Middle frontal gyrus (tissue), 1 donor: ENCODE data around the gene AVPR2.

ENCODE experiments used
- DNase-seq: peaks from one replicate; pipeline ENCODE4 v3.0.0-alpha.2; 2015; ENCODE audit warnings: low spot score; ENCODE audit errors: extremely low spot score

AVPR2 gene

DNA sequence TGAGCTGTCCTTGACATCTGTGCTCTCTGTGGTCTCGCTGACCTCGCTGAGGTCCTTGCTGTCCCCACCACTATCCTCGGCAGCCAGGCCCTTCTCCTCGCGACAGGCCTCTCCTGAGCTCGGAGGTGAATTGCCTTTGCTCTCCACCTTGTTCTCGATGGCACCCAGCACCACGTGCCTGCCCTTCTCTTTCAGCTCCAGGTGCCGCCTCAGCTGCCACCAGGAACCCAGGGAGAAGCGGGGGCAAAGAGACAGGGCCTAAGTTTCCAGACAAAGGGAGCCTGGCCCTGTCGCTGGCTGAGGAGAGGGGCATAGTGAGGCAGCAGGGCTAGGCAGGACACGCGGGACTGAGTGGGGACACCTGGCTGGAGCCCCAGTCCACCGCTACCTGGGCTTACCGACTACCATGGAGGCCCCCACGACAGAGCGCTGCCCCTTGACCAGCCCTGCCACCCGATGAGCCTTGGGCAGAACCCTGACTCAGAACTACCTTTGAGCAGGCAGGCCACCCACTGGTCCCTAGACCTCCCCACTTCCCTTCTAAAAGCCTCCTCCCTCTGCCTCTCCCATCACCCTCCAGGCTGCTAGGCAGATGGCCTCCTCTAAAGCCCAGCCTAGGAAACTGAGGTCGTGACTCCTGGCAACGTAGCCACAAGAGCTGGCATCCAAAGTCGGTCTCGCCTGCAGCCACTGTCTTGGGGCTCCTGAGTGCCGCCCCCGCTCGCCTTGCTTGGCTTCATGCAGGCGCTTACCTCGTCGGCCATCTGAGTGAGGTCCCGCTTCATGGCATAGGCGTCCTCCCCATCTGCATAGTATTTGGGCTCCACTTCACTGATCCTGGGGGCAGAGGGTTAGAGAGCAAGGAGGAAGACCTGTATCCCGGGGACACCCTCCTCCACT, 25.8 kb downstream of the AVPR2 start:
- no peak for DNase-seq

DNA sequence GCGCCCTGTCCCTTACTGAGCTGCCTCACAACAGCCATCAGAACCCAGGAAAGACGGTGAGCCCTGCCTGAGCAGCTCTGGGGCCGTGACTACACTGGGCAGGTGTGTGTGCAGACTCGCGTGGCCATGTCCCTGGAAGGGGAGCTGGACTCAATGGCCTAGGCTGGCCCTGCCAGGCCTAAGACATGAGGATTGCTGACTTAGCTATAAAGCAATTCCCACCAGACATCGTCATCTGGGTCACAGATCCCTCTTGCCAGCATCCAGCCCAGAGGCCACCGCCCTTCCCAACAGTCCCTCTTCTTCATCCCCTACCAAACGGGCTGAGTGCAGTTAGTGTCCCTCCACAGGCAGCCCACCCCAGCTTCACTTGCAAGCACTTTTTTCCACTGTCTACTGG, 26.7 kb downstream of the AVPR2 start:
- no peak for DNase-seq

DNA sequence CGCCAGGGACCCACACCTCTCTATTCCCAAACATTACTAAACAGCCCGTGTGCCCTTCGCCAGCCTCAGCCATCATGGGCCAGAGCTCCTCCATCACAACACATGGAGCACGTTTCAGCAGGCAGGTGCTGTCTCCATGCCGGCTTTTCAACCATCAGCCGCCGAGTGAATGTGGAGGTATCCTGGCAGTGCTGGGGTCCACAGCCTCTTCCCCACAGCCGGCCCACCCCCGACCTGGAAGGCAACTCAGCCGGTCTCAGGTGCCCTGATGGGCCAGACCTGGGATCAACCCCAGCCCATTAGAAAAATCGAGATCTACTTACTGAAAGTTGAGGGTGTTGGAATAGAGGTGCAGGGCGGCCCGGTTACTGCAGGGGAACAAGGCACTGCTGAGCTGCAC, 27.3 kb downstream of the AVPR2 start:
- no peak for DNase-seq

DNA sequence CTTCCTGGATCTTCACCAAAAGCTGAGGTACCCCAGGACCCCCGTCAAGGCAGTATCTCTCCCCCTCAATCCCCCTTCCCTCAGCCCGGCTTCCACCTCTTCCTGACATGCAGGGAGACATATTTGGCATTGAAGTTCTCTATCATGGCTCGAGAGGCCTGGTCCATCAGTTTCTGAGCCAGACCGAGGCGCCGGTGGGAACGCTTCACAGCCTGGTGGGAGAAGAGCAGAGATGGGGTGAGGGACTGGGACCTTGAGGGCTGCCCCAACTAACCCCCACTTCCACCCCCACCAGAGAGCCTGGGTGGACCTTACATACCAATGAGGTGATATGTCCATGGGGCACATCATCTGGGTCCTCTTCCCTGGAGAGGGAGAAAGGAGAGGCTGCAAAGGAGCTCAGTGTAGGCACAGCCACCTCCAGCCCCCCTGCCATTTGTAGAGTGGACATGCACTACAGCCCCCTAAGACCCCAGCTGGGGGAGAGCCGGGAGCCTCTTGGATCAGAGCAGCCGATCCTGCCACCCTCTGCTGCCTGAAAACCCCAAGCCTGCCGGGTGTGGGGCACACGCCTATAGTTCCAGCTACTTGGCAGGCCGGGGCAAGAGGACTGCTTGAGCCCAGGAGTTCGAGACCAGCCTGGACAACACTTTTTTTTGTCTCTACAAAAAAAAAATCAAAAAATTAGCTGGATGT, 27.9 kb downstream of the AVPR2 start:
- no peak for DNase-seq

DNA sequence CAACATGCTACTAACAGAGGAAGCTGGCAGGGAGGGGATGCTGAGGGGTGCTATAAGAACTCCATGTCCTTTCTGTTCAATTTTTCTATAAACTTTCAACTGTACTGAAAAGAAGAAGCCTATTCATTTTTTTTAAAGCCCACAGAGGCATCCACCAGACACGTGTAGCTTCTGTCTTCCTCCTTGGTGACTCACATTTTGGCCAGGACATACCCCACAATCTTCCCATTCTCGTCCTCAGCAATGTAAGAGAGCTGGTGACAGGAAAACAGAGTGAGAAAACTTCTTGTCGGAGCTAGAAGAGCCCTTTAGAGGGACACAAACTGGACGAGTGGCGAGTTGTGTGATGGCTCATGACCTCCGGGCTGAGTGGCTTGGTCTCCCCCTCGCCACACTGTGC, 29.3 kb downstream of the AVPR2 start:
- no peak for DNase-seq

DNA sequence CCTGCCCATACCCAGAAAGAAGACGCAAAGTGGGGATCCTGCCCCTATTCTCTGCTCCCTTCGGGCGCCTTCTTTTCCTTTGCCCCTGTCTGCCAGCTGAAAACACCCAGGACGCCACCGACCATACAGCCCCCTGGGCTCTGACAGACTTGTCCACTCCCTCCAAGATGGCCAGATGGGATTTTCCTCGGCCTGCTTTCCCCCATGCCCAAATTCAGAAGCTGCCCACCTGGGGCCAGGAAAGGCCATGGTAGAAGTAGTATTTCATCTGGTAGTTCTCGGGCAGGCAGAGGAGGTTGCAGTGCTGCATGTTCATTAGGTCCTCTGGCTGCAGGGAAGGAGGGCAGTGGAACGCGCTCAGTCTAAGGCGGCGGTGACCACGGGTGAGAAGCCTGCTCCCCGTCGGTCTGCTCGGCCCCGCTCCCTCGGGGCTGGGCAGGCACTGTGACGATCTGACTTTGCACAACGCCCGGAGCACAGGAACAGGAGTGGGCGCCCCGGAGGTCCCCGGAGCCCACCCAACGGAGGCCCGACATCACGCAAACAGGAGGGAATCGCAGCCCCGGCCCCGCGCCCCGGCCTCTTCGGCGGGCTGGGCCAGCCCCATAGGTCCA, 29.8 kb downstream of the AVPR2 start:
- DNase-seq: no peak

DNA sequence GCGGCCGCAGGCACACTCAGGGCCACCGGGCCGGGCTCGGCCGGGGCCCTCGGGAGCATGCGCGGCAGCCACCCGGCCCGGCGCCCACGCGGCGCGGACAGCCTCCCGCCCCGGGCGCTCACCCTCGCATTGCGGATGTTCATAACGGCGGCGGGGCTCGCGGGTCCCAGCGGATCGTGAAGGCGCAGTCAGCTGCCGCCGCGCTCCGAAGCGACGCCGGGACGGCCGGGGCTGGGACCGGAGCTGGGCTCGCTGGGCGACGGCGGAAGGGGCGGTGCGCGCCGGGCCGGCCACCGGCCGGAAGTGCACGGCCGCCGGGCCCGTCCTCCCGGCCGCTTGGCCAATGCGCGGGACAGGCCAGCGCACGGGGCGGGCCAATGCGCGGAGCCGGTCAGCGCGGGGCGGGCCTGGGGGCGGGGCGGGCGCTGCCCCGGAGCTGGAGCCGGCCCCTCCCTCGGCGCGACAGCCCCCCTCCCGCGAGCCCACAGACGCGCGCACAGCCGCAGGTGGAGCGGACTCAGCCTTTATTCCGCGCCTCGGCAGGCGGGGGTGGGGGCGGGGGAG, 30.4 kb downstream of the AVPR2 start, which contains the start of gene NAA10:
NAA10 (minus strand) TSS at position 276 of the 564 bp plus-strand sequence; CDS start at position 143, 133 bp downstream.
- peak; percentile 28 for DNase-seq

DNA sequence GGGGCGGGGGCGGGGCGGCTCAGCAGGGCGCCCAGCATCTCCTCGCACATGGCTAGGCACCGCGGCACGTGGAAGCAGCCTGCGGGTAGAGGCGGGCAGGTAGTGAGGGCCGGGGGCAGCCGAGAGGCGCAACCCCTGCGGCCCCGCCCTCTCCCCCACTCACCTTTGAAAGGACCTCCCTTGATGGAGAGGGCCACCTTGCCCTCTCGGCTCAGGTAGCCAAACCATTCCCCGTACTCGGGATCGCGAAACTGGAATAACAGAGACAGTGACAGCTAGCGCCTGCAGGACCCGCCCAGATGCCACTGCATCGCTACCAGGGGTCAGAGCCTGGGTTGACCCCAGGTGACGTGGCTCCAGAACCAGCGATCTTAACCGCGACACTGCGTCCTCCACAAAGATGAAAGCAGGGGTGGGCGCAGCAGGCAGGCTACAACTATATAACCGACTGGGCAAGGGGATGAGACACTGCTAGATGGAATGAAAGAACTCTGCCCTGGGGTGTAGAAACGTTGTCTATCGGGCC, 30.9 kb downstream of the AVPR2 start:
- no peak for DNase-seq

DNA sequence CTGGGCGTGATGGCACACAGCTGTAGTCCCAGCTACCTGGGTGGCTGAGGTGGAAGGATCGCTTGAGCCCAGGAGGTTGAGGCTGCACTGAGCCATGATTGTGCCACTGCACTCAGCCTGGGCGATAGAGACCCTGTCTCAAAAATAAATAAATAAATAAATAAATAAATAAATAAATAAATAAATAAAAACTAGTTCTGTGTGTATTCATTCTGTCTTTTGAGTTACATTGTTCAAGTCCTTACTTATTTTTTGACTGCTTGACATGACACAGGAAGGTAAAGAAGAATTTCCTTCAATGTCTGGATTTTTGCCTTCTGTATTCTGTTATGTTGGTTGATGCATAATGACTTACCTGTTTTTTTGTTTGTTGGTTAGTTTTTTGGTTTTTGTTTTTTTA, 32.6 kb downstream of the AVPR2 start:
- no peak for DNase-seq

DNA sequence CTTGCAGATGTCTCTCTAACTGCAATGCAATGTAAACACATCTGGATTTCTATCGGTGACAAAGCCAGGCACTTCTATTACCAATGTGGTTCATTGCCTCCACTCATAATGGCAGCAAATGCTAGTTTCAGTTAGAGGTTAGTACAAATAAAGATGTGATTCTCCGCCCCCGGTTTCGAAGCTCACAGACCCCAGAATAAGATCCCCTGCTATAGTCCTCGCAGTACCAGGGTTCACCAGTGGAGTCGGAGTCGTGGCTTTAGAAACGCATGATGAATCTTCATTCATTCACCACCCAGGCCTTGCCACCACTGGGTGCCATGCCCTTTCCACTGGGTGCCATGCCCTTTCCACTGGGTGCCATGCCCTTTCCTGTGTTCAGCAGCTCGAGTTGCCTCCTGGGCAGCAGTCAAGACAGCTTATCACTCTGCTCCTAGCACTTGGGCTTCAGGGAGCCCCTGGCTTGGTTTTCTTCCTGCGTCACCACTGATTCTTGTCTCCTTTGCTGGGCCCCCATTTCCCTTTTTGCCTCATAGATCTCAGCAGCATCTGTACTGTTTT, 33.8 kb downstream of the AVPR2 start:
- no peak for DNase-seq

DNA sequence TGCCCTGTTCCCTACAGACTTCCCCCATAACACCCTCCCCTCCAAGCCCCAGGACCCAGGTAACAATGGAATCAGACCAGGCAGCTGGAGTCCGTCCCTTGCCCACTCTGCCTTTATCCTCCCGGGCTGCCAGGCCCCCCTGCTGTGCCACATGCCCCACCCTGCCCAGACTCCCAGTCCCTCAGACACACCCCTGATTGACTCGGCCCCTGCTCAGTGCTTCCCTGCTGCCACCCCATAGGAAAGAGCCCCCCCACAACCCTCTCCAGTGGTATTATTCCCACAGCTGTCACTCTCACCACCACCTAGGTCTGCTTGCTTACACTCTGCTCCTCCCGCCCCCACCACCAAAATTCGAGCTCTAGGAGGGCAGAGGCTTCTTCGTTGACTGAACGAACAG, 35.1 kb downstream of the AVPR2 start:
- DNase-seq: no peak

DNA sequence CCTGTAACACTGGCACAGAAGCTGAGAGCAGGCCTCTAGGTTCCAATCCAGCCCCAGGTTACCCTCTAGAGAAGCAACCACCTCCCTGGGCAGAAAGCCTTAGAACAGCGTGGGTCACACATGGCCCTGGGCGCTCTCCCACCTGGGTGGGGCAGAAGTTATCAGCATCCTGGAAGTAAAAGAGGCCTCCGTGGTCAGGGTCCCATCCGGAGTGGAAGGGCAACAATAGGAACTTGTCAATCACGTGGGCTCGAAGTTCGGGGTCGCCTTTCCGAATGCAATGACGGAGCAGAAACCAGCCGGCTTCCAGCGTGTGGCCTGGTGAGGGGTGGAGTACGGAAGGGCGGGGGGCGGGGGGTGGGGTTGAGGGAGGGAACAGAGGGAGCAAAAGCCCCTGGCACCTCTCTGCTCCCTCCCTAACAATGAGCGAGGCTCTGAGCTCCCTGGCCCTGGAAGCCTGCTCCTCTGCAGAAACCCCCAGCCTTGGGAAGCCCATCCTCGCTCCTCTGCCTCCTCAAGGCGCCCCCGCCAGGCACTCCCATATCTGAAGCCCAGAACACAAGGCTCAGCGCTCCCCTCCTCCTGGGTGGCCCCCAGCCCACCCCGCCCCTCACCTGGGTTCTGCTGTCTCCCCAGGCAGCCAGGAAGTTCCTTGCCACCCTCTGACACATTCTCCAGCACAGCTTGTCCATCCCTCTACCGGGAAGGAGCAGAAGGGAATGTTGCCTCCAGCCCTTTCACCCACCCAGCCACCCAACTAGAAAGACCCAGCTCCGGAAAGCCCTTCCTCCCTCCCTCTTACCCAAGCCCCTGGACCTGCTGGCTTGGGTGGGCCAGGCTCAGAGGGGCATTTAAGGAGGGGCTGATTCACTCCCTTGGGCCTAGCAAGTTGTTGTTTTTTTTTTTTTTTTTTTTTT, 37.1 kb downstream of the AVPR2 start:
- no peak for DNase-seq

DNA sequence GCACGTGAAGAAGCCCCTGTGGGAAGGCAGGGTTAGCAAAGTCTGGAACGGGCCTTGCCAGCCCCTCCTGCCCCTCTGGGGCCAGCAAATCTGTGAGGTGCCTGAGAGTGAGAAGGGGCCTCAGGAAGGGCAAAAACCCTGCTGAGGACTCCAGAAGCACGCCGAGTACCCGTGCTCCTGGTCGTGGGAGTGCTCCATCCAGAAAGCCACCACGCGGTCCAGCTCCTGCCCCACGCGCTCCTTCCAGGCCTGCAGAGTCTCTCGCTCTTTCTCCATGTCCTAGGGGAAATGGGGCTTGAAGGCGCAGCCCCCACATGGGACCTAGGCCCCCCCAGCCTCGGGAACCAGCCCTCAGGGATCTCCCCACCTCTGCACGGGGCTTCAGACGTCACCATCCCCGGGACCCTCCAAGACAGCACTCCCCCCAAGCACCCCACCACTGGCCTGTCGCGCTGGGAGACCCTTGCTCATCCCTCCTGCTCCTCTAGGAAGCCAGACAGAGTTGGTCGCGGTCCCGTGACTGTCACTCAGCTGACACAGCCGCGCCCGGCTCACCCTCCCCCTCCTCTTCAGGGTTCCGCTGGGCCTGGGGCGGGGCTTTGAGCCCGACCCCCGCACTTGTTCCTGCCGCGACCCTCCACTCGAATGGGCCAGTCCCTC, 39.8 kb downstream of the AVPR2 start, which contains the start of gene RENBP:
RENBP (minus strand) TSS at position 504 of the 660 bp plus-strand sequence; CDS start at position 471, 33 bp downstream.
- no peak for DNase-seq

DNA sequence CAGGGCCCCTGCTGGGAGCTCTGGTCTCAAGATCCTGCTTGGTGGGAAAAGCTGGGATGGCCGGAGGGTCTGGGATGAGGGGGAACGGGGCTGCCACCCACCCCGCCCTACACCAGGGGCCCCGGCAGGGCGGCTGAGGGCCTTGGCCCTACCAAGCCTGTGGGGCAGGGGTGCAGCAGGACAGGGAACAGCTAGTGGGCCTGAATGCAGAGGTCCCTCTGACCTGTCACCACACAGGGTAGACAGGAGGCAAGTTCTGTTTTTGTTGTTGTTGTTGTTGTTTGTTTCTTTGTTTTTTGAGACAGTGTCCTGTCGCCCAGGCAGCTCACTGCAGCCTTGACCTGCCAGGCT, 40.3 kb downstream of the AVPR2 start:
- no peak for DNase-seq

DNA sequence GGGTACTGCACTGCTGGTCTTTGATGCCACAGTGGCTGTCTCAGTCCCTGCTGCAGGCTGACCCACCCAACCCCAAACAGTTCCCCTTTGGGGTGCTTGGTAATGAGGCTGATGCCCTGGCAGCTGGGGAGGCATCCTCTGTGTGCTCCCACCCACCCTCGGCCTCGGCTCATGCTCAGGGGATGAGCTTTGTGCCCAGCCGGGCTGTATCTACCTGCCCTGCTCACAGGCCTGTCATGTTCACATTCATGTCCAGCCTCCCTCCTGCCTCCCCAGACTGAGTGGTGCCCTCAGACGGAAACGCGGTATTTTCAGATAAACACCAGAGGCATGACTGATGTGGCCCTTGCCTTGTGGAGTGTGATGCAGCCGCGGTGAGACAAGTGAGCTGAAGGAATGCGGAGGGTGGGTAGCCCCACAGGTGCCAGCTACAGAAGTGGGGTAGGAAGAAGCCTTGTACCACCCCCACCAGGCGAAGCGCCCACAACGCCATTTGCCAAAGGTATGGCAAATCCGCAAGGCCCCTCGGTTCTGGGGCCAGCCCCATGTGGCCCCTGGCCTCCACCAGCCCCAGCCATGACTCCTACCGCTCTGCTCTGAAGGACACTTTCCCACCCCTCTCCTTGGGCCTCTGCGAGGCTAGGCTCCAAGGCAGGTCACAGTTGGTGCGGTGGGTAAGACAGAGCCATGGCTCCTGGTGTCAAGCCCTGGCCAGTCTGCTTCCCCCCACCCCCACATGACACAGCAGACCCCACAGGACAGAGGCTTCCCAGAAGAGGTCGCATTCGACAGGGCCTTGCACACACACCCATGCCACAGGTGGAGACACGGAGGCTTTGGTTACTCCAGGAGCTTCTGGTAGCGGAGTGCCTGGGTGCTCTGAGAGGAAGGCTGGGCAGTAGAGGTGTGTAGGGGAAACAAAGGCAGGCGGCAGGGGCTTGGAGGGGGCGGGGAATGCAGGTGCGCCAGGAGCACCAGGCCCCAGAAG, 41.8 kb downstream of the AVPR2 start:
- DNase-seq: no peak

DNA sequence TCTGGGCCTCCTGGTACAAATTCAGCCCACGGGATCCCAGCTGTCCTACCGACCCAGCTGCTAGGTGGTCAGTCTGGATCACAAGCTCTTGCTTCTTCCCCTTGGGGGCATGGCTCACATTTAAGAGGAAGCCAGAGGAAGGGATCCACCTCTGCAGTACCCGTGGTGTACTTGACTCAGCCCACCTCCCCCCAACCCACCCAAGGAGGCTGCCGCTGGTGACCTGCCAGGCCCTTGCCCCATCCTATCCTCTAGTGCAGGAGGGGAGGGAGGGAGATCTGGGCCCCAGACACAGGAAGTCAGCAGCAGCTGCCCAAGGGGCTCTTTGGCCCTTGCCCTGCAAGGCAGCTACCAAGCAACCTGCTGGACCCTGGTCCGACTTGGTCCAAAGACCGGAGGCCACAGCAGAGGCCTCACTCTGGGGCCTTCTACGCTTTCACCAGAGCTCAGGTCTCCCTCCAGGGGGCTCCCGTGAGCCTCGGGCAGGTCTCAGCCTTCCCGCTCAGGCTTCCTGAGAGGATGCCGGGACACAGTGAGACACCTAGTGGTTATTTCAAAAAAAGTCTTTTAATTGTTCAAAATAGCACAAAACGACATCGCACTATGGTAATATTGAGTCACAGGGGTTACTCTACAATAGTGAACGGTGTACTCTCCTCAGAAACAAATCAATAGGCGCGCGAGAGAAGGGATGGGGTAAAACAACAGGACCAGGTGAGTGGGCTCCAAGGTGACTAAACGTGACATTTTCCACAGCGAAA, 42.7 kb downstream of the AVPR2 start:
- no peak for DNase-seq

DNA sequence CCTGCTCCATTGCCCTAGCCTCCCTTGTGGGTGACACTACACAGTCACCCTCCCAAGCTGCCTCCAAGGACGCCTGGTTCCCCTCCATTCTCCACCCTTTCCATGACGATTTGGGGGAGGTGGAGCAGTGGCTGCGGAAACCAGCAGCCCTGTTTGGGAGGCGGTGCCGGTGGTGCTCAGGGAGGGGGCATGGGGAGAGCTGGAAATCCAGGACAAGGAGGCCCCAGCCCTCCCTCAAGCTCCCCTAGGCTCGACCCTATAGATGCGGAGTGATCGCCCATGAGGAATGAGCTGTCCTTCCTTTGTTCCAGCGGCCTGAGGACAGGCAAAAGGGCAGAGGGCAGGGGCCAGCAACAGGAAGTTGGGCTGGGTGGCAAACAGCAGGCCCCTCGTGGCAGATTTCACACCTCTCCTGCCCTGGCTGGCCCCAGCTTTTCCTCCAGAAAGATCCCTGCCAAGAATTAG, 43.6 kb downstream of the AVPR2 start:
- DNase-seq: no peak
